ENCODE measurements around the gene DYTN.

DNA sequence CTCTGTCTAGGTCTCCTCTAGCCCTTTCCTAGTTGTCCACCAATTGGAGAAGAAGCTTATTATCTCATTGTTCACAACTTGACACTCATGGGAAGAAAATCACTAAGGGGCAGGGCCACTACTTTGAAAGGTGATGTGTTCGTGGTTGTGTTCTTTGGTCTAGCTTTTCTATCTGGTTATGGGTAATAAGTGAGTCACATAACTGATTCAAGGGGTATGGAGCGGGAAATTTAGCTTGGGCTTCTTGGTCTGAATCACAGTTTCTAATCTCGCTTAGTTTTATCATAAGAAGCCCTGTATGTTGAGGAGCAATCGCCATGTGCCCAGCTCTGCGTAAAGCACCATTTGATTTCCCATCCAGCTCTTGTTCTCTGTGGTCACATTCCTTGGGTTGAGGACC lies 18.7 kb upstream of the DYTN start:
- TF ChIP-seq, protein P1, sequence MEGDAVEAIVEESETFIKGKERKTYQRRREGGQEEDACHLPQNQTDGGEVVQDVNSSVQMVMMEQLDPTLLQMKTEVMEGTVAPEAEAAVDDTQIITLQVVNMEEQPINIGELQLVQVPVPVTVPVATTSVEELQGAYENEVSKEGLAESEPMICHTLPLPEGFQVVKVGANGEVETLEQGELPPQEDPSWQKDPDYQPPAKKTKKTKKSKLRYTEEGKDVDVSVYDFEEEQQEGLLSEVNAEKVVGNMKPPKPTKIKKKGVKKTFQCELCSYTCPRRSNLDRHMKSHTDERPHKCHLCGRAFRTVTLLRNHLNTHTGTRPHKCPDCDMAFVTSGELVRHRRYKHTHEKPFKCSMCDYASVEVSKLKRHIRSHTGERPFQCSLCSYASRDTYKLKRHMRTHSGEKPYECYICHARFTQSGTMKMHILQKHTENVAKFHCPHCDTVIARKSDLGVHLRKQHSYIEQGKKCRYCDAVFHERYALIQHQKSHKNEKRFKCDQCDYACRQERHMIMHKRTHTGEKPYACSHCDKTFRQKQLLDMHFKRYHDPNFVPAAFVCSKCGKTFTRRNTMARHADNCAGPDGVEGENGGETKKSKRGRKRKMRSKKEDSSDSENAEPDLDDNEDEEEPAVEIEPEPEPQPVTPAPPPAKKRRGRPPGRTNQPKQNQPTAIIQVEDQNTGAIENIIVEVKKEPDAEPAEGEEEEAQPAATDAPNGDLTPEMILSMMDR (IDR thresholded peaks at IDR 0.05) = no peak
- TF ChIP-seq POLR2A (IDR thresholded peaks at IDR 0.05) = no peak

All from lower leg skin (tissue), 3 donors.